ENCODE data around the gene SLC7A5. TPM values are rescaled to one million over a fixed set of nuclear protein-coding genes. Genes with fewer than 3 reads are reported as not detected.
A peak's percentile ranks its signal among the peaks of the same experiment; 100 is the strongest.
"Not testable (repeated sequence)": the region's sequence is repeated elsewhere in the genome, so short reads cannot be mapped to it uniquely, and the experiment has no call there.

Gene SLC7A5
- total RNA-seq, 1 donor from 2014 or later, result 249 TPM

GRCh38 chr16:87864331-87864989, 4.8 kb downstream of the SLC7A5 start:
- Mint-ChIP-seq H3K9me3 (ENCODE audit: low read depth) (no peaks in the 10 kb centered on the region), H3K36me3 (ENCODE audit: low read depth) (peaks cover 20% of the 10 kb centered on the region), H3K27me3 (ENCODE audit: low read depth) (no peaks in the 10 kb centered on the region), H3K4me1 (ENCODE audit: low read depth) (peaks cover 69% of the 10 kb centered on the region), H3K4me3 (ENCODE audit: unreplicated experiment) (peak overlapping the region; percentile 49), H3K27ac (ENCODE audit: unreplicated experiment) (peak overlapping the region; percentile 51)
- no peak for DNase-seq (ENCODE audit: low spot score)
- TF ChIP-seq CTCF (IDR thresholded peaks at IDR 0.05), result no peak

DNA sequence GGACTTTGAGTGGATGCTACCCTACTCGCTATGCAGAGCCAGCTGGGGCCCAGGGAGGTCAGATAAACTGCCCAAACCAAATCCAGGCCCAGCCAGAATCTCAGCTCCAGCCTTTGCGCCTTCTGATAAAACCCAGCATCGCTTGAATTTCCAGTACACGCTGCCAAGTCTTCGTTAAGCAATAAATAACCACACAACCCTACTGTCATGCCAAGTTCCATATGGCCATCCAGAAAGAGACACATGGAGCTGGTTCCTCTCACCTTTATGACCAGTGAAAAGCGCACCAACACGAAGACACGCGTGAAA, 6.0 kb downstream of the SLC7A5 start:
- not testable (repeated sequence) for H3K9me3 Mint-ChIP-seq (ENCODE audit: low read depth); H3K27me3 Mint-ChIP-seq (ENCODE audit: low read depth); DNase-seq (ENCODE audit: low spot score); H3K27ac Mint-ChIP-seq (ENCODE audit: unreplicated experiment)
- Mint-ChIP-seq H3K4me1 (ENCODE audit: low read depth) (peaks cover 77% of the 10 kb centered on the region), H3K4me3 (ENCODE audit: unreplicated experiment) (peak overlapping the region; percentile 9), H3K36me3 (ENCODE audit: low read depth) (peaks cover 19% of the 10 kb centered on the region)

DNA sequence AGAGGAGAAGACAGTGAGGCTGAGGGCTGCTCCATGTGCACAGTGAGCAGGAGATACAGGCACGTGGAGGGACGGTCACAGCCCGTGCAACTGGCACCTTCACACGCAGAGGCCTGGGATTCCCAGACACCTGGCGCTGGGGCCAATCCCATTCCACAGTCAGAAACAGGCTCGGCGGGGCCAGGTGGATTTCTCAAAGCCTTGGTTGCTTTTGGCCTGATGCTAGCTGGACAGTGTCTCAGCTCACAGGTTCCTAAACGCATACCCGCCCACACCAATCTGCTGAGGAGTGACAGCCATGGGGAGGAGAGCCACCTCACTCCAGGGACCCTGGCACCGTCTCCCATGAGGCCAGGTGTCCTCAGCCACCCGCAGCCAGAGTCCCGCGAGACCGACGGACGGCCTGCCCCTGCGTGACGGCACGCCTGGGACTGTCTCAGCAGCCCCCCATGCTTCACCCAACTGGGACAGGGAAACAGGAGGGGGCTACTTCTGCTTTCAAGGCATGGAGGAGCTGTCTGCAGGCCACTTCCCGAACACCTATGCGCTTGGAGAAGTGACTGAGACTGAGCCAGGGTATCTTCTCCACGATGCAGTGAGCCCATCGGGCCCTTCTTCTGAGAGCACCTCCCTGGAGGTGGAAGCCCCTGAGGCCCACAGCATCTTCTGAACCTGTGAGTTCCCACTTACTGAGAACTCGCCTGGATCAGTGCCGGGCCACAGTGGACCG, 6.5 kb downstream of the SLC7A5 start:
- Mint-ChIP-seq H3K36me3 (ENCODE audit: low read depth) (peaks cover 17% of the 10 kb centered on the region), H3K27ac (ENCODE audit: unreplicated experiment) (peak overlapping the region; percentile 59), H3K4me1 (ENCODE audit: low read depth) (peaks cover 80% of the 10 kb centered on the region)
- H3K9me3 Mint-ChIP-seq (ENCODE audit: low read depth); H3K4me3 Mint-ChIP-seq (ENCODE audit: unreplicated experiment); DNase-seq (ENCODE audit: low spot score); H3K27me3 Mint-ChIP-seq (ENCODE audit: low read depth): not testable (repeated sequence)

GRCh38 chr16:87861300-87862099, 7.8 kb downstream of the SLC7A5 start:
- H3K27me3 Mint-ChIP-seq (ENCODE audit: low read depth); DNase-seq (ENCODE audit: low spot score); H3K9me3 Mint-ChIP-seq (ENCODE audit: low read depth); H3K4me3 Mint-ChIP-seq (ENCODE audit: unreplicated experiment): not testable (repeated sequence)
- Mint-ChIP-seq H3K4me1 (ENCODE audit: low read depth) (peaks cover 81% of the 10 kb centered on the region), H3K36me3 (ENCODE audit: low read depth) (peaks cover 13% of the 10 kb centered on the region), H3K27ac (ENCODE audit: unreplicated experiment) (peak overlapping the region; percentile 5)

GRCh38 chr16:87860553-87861299, 8.6 kb downstream of the SLC7A5 start:
- no peaks in the 10 kb centered on the region for H3K9me3 Mint-ChIP-seq (ENCODE audit: low read depth)
- H3K27me3 Mint-ChIP-seq (ENCODE audit: low read depth), result no peaks in the 10 kb centered on the region
- DNase-seq (ENCODE audit: low spot score), result no peak
- H3K4me1 Mint-ChIP-seq (ENCODE audit: low read depth), result peaks cover 79% of the 10 kb centered on the region
- no peak for TF ChIP-seq CTCF (IDR thresholded peaks at IDR 0.05)
- H3K36me3 Mint-ChIP-seq (ENCODE audit: low read depth), result peaks cover 12% of the 10 kb centered on the region
- peak overlapping the region; percentile 94 for H3K27ac Mint-ChIP-seq (ENCODE audit: unreplicated experiment)
- peak overlapping the region; percentile 60 for H3K4me3 Mint-ChIP-seq (ENCODE audit: unreplicated experiment)

DNA sequence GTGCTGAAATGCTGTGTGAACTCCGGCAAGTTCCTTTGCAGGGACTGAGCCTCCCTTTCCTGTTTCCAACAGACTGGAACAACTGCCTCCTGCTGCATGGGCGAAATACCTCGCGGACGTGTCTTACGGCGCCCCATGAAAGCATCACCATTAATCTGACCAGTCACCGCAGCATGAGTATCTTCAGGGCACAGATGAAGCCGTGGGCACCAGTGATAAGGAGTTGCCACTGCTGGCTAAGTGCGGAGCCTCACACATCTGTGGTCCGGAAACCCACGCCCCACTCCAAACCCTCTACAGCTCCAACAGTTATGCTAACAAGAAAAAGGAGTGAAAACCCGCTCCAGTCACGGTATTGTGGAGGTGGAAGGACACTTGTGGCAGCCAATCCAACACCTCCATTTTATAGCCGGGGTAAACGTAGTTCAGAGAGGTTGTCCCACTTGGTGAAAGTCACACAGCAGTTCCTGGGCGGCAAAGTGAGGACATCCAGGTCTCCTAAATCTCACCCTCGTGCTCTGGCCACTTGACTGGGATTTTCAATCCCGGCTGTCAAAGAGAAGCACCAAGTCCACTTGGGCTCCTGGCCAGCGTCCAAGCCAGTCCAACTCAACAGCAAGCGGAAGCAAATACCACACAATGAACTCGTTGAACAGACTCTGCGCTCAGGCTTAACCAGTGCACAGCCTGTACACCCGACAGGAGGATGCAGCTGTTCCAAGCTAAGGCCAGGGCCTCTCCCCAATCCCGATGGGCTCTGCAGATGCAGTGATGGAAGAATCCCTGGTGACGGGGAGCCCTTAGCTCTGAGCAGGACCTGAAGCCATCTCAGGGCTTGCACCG, 10.9 kb downstream of the SLC7A5 start:
- DNase-seq (ENCODE audit: low spot score); H3K9me3 Mint-ChIP-seq (ENCODE audit: low read depth); H3K36me3 Mint-ChIP-seq (ENCODE audit: low read depth); H3K27me3 Mint-ChIP-seq (ENCODE audit: low read depth): not testable (repeated sequence)
- H3K4me1 Mint-ChIP-seq (ENCODE audit: low read depth), result peaks cover 81% of the 10 kb centered on the region
- H3K4me3 Mint-ChIP-seq (ENCODE audit: unreplicated experiment), result peak overlapping the region; percentile 9
- peak overlapping the region; percentile 97 for H3K27ac Mint-ChIP-seq (ENCODE audit: unreplicated experiment)
